ENCODE results near the gene SYCP3.

The SYCP3 gene

DNA sequence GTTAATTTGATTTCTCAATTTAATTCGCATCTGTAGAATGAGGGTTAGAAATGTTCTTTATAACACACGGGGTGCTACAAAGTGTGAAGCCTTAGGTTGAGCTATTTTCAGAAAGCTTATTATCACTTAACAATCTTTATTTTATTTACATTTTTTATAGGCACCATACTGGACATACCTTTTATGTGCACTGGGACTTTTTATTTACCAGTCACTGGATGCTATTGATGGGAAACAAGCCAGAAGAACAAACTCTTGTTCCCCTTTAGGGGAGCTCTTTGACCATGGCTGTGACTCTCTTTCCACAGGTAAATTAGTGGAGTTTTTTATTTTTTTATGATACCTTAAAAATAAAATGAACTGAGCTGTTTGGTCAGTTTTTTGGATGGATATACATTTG is 25.3 kb downstream of the SYCP3 start:
- peak overlapping the region; percentile 89 for H3K27ac ChIP-seq

DNA sequence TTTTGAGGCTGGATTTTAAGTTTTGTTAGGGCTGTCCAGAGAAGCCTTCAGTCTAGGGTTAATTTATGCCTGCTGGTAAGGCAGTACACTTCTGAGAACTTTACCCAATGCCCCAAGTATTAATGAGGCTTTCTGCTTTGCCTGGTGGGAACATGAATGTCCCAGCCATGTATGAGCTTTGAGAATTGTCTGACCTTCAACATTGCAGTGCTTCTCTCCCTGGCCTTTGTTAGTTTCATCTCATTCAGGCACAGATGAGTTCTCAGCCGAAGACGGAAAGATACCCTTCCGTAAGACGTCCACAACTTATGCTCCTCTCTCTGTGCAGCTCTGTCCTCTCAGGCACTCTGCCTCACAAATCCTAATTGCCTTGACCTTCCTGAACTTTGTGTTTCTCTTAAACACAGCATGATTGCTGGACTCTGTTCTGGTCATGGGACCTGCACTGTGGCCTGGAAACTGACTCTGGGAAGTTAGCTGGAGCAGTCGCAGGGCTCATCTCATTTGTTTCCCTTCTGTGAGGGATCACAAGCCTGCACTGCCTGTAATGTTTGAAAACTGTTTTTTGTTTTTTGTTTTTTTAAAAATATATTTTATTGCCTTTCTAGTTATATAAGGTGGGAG is 26.1 kb downstream of the SYCP3 start:
- TF ChIP-seq, protein P1, sequence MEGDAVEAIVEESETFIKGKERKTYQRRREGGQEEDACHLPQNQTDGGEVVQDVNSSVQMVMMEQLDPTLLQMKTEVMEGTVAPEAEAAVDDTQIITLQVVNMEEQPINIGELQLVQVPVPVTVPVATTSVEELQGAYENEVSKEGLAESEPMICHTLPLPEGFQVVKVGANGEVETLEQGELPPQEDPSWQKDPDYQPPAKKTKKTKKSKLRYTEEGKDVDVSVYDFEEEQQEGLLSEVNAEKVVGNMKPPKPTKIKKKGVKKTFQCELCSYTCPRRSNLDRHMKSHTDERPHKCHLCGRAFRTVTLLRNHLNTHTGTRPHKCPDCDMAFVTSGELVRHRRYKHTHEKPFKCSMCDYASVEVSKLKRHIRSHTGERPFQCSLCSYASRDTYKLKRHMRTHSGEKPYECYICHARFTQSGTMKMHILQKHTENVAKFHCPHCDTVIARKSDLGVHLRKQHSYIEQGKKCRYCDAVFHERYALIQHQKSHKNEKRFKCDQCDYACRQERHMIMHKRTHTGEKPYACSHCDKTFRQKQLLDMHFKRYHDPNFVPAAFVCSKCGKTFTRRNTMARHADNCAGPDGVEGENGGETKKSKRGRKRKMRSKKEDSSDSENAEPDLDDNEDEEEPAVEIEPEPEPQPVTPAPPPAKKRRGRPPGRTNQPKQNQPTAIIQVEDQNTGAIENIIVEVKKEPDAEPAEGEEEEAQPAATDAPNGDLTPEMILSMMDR (IDR thresholded peaks at IDR 0.05) = no peak
- TF ChIP-seq ZFX (IDR thresholded peaks at IDR 0.05; ENCODE audit: borderline replicate concordance) = no peak
- peak overlapping the region; percentile 89 for H3K27ac ChIP-seq

More for the DNA sequence above, 25.3 kb downstream of the SYCP3 start:
- TF ChIP-seq, protein P1 (IDR thresholded peaks at IDR 0.05) = no peak
- TF ChIP-seq ZFX (IDR thresholded peaks at IDR 0.05; ENCODE audit: borderline replicate concordance) = no peak

DNA sequence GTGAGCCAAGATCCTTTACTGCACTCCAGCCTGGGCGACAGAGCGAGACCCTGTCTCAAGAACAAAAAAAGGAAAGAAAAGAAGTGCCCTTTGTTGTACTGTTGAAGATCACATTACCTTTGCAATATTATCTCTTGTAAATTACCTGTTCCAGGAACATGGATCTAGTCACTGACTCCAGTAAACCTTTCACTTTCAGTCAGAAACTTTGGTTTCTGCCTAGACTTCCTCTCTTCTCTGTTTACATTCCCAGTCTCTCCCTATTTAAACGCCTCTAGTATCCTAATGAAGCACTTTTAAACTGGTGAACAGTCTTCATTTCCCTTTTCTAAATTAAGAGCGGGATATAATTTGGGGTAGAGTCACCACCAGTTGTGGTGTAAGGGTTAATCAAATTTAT is 29.0 kb downstream of the SYCP3 start:
- peak overlapping the region; percentile 89 for H3K27ac ChIP-seq
- TF ChIP-seq, protein P1 (IDR thresholded peaks at IDR 0.05) = no peak
- TF ChIP-seq ZFX (IDR thresholded peaks at IDR 0.05; ENCODE audit: borderline replicate concordance) = no peak

DNA sequence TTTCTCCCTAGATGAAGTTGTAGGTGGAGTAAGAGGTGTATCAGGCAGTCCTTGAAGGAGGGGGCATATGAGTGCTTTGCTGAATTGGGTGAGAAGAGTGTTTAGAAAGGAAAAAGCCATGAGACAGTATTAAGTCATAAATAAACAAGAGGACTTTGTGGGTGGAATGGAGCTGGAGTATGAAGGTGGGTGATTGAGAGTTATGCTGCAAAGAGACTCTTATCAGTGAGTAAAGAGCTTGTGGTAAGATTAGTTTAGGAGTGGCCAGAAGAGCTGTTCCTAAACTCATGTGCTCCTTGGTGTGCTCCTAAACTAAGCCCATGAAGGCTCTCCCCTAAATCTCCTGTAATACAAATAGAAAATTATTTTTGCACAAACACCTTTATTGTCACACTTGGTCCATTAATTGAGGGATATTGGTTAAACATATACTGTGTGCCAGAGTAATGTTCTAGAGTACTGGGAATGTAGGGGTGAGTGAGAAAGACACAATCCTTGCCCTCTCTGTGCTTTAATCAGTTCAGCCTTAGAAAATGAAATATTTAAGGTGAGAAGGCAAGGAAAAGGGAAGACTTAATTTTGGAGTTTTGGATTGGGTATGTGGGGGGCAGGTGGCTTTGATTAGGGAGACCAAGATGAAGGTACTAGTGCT is 32.0 kb downstream of the SYCP3 start:
- no peak for TF ChIP-seq ZFX (IDR thresholded peaks at IDR 0.05; ENCODE audit: borderline replicate concordance)
- TF ChIP-seq, protein P1 (IDR thresholded peaks at IDR 0.05) = no peak
- peak overlapping the region; percentile 89 for H3K27ac ChIP-seq

DNA sequence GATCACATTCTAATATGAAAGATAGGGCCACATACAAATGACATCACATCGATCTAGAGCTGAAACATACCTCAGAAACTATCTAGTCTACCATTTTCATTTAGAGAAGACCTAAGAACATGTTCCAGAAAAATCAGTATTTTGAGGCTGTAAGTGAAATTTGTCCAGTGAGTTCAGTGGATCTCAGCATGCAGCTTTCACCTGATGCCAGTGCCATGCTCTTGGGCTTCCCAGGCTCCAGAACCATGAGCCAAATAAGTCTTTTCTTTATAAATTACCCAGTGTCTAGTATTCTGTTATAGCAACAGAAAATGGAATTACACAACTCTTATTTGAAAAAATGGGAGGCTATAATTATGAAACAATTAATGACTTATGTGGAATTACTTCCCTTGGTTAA is 32.9 kb downstream of the SYCP3 start:
- TF ChIP-seq ZFX (IDR thresholded peaks at IDR 0.05; ENCODE audit: borderline replicate concordance) = no peak
- TF ChIP-seq, protein P1 (IDR thresholded peaks at IDR 0.05) = no peak
- H3K27ac ChIP-seq = peak overlapping the region; percentile 89

DNA sequence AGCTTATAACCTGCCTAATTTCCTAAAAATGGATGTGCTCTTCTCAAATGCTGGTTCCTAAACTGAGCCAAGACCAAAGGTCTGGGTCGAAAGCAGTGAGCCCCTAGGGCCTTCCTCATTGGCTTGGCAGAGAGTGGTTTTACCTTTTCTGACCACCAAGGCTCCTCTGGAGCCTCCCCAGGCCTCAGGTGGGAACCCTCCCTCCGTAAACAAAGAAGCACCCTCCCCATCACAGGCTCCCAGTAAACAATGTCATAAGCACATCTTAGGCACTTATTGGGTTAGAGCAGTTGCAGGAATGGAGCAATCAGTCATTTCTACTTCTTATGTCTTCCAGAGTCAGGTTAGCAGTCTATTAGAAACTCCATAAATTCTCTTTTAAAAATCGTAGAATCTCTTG is 35.8 kb downstream of the SYCP3 start:
- H3K27ac ChIP-seq = peak overlapping the region; percentile 98
- TF ChIP-seq, protein P1 (IDR thresholded peaks at IDR 0.05) = no peak
- TF ChIP-seq ZFX (IDR thresholded peaks at IDR 0.05; ENCODE audit: borderline replicate concordance) = no peak

DNA sequence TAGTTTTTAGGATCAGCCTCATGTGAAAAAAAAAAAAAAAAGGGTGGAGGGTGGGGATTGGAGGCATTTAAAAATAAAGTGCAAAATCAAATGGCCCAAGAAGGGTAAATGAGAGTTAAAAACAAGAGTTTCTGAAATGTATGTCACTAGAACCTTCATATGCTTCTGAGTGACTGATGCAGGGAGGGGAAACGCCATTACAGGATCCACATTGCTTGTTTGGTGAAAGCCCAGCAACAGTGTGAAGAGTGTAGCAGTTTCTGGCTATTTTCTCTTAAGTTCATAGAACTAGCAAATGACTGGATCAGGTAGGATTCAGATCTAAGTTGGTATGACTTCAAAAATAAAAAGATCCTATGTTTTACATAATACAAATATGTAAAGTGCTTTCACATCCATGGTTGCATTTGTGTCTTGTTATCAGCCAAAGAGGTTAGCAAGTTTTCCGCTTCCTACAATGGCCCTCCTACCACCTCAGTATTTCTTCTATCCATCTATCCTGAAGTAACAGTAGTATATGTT is 38.9 kb downstream of the SYCP3 start:
- TF ChIP-seq, protein P1 (IDR thresholded peaks at IDR 0.05) = no peak
- TF ChIP-seq ZFX (IDR thresholded peaks at IDR 0.05; ENCODE audit: borderline replicate concordance) = no peak
- H3K27ac ChIP-seq = peak overlapping the region; percentile 98

Data from 22Rv1 (cell line).